Heart left ventricle (tissue), 13 donors: ENCODE measurements around the gene RUNX2.

Source experiments
- POLR2A ChIP-seq, 2 donors: fragments of 450-650 bp; IDR thresholded peaks; one replicate each; pipeline ENCODE4 v1.6.1; 2017; ENCODE audit warnings: antibody characterized with exemption in 2 of 2, mild to moderate bottlenecking in 2 of 2, moderate library complexity in 2 of 2
- TF ChIP-seq, protein P1 (sequence below), 12 donors: fragments of 200-600 bp; sonication (generic) in 4 of 12; IDR thresholded peaks; one replicate each; pipeline versions ENCODE4 v1.5.0 to v1.8.0; 2018 to 2022; ENCODE audit warnings: antibody characterized with exemption in 12 of 12, mild to moderate bottlenecking in 5 of 12
- donor health status: ischemic (EF 13 %, LVEDD 7.1; RV severe dilation, severe dysfunction).
- donor health status: DM: no; HTN: yes; CAD: no.
- donor health status: DM: no; HTN: no; CAD: no.
- donor health status: ischemic (EF 25% LVEDD 6.9; RV normal size, moderate dysfunction).
- donor health status: ischemic (EF 25% LVEDD 5.7; RV mildly dilated, moderate dysfunction).
- donor health status: ischemic (EF 35%, LVEDD 5.7; RV mildly dilated, moderate dysfunction).
- donor health status: nonischemic (EF 11% LVEDD 7.7; RV severe dilation, severe dysfunction).
- donor health status: DM: yes; HTN: yes; CAD: no.
- donor health status: PGD.
- donor health status: ischemic (EF 29% LVEDD 5.4; RV normal size, mild dysfunction).
- donor health status: nonischemic (EF 23%, LVEDD 6.1; RV moderate dilation, normal function).

DNA sequence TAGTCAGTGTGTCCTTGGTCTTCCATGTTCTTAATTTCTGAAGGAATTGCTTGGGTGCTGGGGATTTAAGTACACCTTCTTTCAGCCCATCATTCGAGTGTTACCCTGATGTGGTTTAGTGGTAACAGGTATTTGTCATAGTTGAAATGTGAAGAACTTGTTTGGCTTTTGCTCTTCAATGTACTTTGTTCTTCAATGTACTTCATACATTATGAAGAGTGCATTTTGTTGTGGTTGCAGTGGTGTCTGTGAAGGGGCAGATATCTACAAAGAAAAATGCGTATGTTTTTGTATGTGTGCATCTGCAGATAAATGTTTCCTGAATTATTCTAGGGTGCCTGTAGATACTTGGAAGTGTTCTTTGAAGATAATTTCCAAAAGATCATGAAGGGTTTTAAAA lies 160.8 kb downstream of the RUNX2 start:
- TF ChIP-seq, protein P1, sequence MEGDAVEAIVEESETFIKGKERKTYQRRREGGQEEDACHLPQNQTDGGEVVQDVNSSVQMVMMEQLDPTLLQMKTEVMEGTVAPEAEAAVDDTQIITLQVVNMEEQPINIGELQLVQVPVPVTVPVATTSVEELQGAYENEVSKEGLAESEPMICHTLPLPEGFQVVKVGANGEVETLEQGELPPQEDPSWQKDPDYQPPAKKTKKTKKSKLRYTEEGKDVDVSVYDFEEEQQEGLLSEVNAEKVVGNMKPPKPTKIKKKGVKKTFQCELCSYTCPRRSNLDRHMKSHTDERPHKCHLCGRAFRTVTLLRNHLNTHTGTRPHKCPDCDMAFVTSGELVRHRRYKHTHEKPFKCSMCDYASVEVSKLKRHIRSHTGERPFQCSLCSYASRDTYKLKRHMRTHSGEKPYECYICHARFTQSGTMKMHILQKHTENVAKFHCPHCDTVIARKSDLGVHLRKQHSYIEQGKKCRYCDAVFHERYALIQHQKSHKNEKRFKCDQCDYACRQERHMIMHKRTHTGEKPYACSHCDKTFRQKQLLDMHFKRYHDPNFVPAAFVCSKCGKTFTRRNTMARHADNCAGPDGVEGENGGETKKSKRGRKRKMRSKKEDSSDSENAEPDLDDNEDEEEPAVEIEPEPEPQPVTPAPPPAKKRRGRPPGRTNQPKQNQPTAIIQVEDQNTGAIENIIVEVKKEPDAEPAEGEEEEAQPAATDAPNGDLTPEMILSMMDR (IDR thresholded peaks at IDR 0.05): no peak
- TF ChIP-seq POLR2A (IDR thresholded peaks at IDR 0.05): no peak
